Trophoblast cell (in vitro differentiated cells and primary cell): Measurements from ENCODE around the gene FAM222A.

ENCODE experiments used
- DNase-seq, 2 donors: peaks; one replicate each; pipeline ENCODE4 v3.0.0-alpha.2; 2016
- H2AFZ ChIP-seq: 2 replicates; pipeline ENCODE4 v1.6.1; 2013; ENCODE audit warnings: low read length, moderate library complexity, mild to moderate bottlenecking; ENCODE audit not compliant: insufficient read depth, poor library complexity
- H2AK5ac ChIP-seq: 2 replicates; pipeline ENCODE4 v1.6.1; 2013; ENCODE audit warnings: mild to moderate bottlenecking, low read length
- H2BK120ac ChIP-seq: 2 replicates; pipeline ENCODE4 v1.6.1; 2013; ENCODE audit warnings: low read length, mild to moderate bottlenecking, moderate library complexity; ENCODE audit not compliant: insufficient read depth, poor library complexity
- H2BK12ac ChIP-seq: 2 replicates; pipeline ENCODE4 v1.6.1; 2013; ENCODE audit warnings: mild to moderate bottlenecking, low read length, moderate library complexity
- H2BK5ac ChIP-seq: 2 replicates; pipeline ENCODE4 v1.6.1; 2013; ENCODE audit warnings: low read length, low read depth, moderate library complexity, mild to moderate bottlenecking; ENCODE audit not compliant: poor library complexity
- H3K14ac ChIP-seq: 2 replicates; pipeline ENCODE4 v1.6.1; 2013; ENCODE audit warnings: mild to moderate bottlenecking, low read length
- H3K18ac ChIP-seq: 2 replicates; pipeline ENCODE4 v1.6.1; 2013; ENCODE audit warnings: mild to moderate bottlenecking, low read length
- H3K23ac ChIP-seq: 2 replicates; pipeline ENCODE4 v1.6.1; 2013; ENCODE audit warnings: low read length
- H3K27ac ChIP-seq: 2 replicates; pipeline ENCODE4 v1.5.1; 2013; ENCODE audit warnings: low read depth, mild to moderate bottlenecking, inconsistent platforms, low read length, moderate library complexity
- H3K27me3 ChIP-seq: 2 replicates; pipeline ENCODE4 v1.6.1; 2013; ENCODE audit warnings: inconsistent platforms, mild to moderate bottlenecking, low read length, moderate library complexity; ENCODE audit not compliant: insufficient read depth
- H3K36me3 ChIP-seq, 2 experiments: 1 replicate in 1 of 2; 2 replicates in 1 of 2; pipeline ENCODE4 v1.6.1; 2013; ENCODE audit warnings: low read length in 2 of 2, mild to moderate bottlenecking in 2 of 2, moderate library complexity in 1 of 2; ENCODE audit not compliant: insufficient read depth in 2 of 2, control insufficient read depth in 1 of 2
- H3K4ac ChIP-seq: 2 replicates; pipeline ENCODE4 v1.6.1; 2013; ENCODE audit warnings: low read depth, mild to moderate bottlenecking, low read length, moderate library complexity
- H3K4me1 ChIP-seq, 2 experiments: 1 replicate in 1 of 2; 2 replicates in 1 of 2; pipeline ENCODE4 v1.6.1; 2013; ENCODE audit warnings: low read length in 2 of 2, mild to moderate bottlenecking in 2 of 2, moderate library complexity in 1 of 2; ENCODE audit not compliant: insufficient read depth in 2 of 2, control insufficient read depth in 1 of 2
- H3K4me2 ChIP-seq: 2 replicates; pipeline ENCODE4 v1.6.1; 2013; ENCODE audit warnings: inconsistent platforms, mild to moderate bottlenecking, low read length, moderate library complexity
- H3K4me3 ChIP-seq: 2 replicates; pipeline ENCODE4 v1.5.1; 2013; ENCODE audit warnings: mild to moderate bottlenecking, low read depth, low read length, inconsistent platforms
- H3K79me1 ChIP-seq: one replicate; pipeline ENCODE4 v1.6.1; 2013; ENCODE audit warnings: low read length
- H3K79me2 ChIP-seq: 2 replicates; pipeline ENCODE4 v1.6.1; 2013; ENCODE audit warnings: low read length, mild to moderate bottlenecking; ENCODE audit not compliant: control insufficient read depth, insufficient read depth, poor library complexity
- H3K9ac ChIP-seq: 2 replicates; pipeline ENCODE4 v1.6.1; 2013; ENCODE audit warnings: mild to moderate bottlenecking, low read length
- H3K9me3 ChIP-seq: 2 replicates; pipeline ENCODE4 v1.6.1; 2013; ENCODE audit warnings: low read depth, mild to moderate bottlenecking, control low read depth, inconsistent platforms, low read length; ENCODE audit not compliant: insufficient read depth
- H4K12ac ChIP-seq: 2 replicates; pipeline ENCODE4 v1.6.1; 2013; ENCODE audit warnings: low read depth, mild to moderate bottlenecking, low read length, moderate library complexity
- H4K8ac ChIP-seq: 2 replicates; pipeline ENCODE4 v1.6.1; 2013; ENCODE audit warnings: low read depth, mild to moderate bottlenecking, low read length, moderate library complexity
- H4K91ac ChIP-seq: one replicate; pipeline ENCODE4 v1.6.1; 2013; ENCODE audit warnings: low read depth, mild to moderate bottlenecking, low read length, moderate library complexity
- WGBS: extraction: QIAGEN DNeasy Blood & Tissue Kit; methylation state at CpG from one replicate; pipeline ENCODE4 v1.1.7; 2013; ENCODE audit warnings: missing lambda C conversion rate; ENCODE audit not compliant: insufficient read length, insufficient coverage; ENCODE audit errors: extremely low coverage; 5-methylcytosine and 5-hydroxymethylcytosine counted together

Gene FAM222A

DNA sequence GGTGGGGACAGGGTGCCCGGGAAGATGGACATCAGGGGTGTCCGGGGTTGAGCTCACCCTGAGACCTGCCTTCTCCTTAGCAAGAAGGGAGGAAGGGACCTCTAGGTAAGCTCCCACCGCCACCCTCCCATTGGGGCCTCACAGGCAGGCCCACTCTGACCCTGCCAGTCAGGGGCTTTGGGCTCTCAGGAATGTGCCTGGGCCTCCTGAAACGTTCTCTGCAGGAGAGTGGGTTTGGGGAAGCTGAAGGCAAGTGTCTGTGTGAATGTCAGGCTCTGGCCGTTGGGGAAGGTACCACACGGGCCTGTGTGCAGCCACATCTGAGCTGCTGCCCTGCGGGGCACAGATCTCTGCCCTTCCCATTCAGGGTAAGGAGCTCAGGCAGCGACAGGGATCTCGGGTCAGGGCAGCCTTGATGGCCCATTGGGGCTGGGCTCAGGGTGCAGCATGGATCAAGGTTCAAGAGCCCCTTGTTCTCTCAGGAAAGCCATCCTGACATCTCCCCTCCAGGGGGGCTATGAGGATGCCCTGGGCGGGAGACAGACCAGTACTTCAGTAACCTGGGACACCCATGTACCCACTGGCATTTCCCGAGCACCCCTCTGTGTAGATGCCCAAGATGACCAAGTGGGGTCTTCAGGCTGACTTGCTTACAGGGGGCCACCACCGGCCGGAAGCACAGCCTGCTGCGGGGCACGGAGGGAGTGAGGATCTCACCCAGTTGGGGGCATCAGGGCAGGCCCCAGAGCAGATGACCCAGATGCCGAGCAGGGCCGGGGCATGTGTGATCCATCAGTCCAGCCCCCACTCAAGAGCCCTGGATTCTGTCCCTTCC lies 29.7 kb downstream of the FAM222A start:
- H3K23ac ChIP-seq: no peak overlapping the region
- H4K8ac ChIP-seq: no peak overlapping the region
- no peaks in the 10 kb centered on the region for H3K4me1 ChIP-seq
- no peak overlapping the region for H2BK12ac ChIP-seq
- H3K9me3 ChIP-seq: no peaks in the 10 kb centered on the region
- no peaks in the 10 kb centered on the region for H3K79me1 ChIP-seq
- no peaks in the 10 kb centered on the region for H3K27me3 ChIP-seq
- no peak overlapping the region for H2AFZ ChIP-seq
- H3K14ac ChIP-seq: no peak overlapping the region
- H2BK120ac ChIP-seq: no peak overlapping the region
- no peak overlapping the region for H3K4ac ChIP-seq
- H3K4me2 ChIP-seq: no peak overlapping the region
- no peak overlapping the region for H3K27ac ChIP-seq
- no peak overlapping the region for H3K18ac ChIP-seq
- WGBS: no CpG with 5 or more reads among the region's 17 CpGs
- H4K12ac ChIP-seq: no peak overlapping the region
- no peak overlapping the region for H3K9ac ChIP-seq
- H4K91ac ChIP-seq: no peak overlapping the region
- no peaks in the 10 kb centered on the region for H3K36me3 ChIP-seq
- H3K4me3 ChIP-seq: no peak overlapping the region
- DNase-seq: no peak
- H2AK5ac ChIP-seq: no peak overlapping the region
- H3K79me2 ChIP-seq: no peaks in the 10 kb centered on the region
- H2BK5ac ChIP-seq: no peak overlapping the region

DNA sequence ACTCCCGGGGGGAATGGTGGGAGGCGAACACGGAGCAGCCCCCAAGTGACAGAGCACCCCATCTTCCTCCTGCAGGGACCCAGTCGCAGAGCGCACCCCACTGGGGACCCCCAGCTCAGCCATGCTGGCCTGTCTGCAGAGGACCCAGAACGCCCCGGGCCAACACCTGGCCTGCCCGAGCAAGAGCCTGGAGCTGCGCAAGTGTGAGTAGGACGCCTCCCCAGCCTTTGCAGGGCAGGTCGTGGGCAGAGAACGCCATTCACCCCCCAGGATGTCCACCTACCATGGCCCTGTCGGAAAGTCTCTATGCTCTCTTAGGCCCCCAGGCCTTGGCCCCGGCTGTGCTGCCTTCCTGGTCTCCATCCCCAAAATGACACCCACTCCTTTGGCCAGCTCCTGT lies 30.4 kb downstream of the FAM222A start:
- no peaks in the 10 kb centered on the region for H3K79me2 ChIP-seq
- H3K23ac ChIP-seq: no peak overlapping the region
- H3K79me1 ChIP-seq: no peaks in the 10 kb centered on the region
- H2AK5ac ChIP-seq: no peak overlapping the region
- H3K18ac ChIP-seq: no peak overlapping the region
- no peaks in the 10 kb centered on the region for H3K9me3 ChIP-seq
- no peak overlapping the region for H3K4me2 ChIP-seq
- DNase-seq: no peak
- no peak overlapping the region for H3K14ac ChIP-seq
- no peaks in the 10 kb centered on the region for H3K27me3 ChIP-seq
- WGBS: no CpG with 5 or more reads among the region's 14 CpGs
- no peak overlapping the region for H2BK120ac ChIP-seq
- no peak overlapping the region for H4K91ac ChIP-seq
- no peak overlapping the region for H2BK12ac ChIP-seq
- H3K4me3 ChIP-seq: no peak overlapping the region
- H3K9ac ChIP-seq: no peak overlapping the region
- H3K36me3 ChIP-seq: no peaks in the 10 kb centered on the region
- H3K4ac ChIP-seq: no peak overlapping the region
- H3K4me1 ChIP-seq: no peaks in the 10 kb centered on the region
- no peak overlapping the region for H2AFZ ChIP-seq
- H4K8ac ChIP-seq: no peak overlapping the region
- no peak overlapping the region for H4K12ac ChIP-seq
- no peak overlapping the region for H3K27ac ChIP-seq
- H2BK5ac ChIP-seq: no peak overlapping the region

DNA sequence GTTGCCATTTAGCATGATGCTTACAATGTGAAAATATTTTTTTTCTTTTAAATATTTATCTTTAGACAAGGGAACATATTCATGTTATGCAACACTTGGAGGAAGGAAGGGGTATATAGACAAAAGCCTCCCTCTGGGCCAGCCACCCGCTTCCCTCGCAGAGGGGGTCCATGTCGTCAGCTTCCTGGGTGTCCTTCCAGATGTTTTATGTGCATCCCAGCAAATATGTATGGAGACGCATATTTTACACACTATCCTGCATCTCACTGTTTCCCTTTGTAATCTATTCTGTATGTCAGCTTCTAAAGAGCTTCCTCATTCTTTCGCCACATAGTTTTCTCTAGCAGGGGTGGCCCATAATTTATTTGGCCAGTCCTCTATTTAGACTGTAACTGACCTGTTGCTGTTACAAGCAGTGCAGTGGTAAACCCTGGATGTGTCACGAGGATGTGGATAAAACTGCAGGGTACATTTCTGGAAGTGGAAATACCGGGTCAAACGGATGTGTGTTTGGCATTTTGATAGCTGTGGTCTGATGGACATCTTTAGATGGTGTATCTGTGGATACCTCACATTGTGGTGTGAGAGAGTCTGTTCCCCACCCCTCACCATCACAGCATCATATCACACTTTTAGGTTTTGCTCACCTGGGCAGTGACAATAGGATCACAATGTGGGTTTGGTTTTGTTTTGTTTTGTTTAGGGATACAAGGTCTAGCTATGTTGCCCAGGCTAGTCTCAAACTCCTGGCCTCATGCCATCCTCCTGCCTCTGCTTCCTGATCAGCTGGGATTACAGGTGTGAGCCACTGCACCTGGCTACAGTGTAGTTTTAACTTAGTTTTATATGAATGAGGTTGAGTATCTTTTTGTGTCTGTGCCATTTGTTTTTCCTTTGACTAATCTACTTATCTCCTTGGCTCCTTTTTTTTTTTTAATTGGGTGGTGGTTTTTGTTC lies 31.6 kb downstream of the FAM222A start:
- Histone ChIP-seq H3K14ac (no peak overlapping the region), H4K8ac (no peak overlapping the region), H3K23ac (no peak overlapping the region), H2AFZ (no peak overlapping the region), H3K4me2 (no peak overlapping the region), H3K4me3 (no peak overlapping the region), H3K4me1 (no peaks in the 10 kb centered on the region), H3K79me2 (no peaks in the 10 kb centered on the region), H3K18ac (no peak overlapping the region), H2AK5ac (no peak overlapping the region), H2BK5ac (no peak overlapping the region), H3K9ac (no peak overlapping the region), H3K36me3 (no peaks in the 10 kb centered on the region), H4K91ac (no peak overlapping the region), H3K4ac (no peak overlapping the region), H3K9me3 (no peaks in the 10 kb centered on the region), H2BK120ac (no peak overlapping the region), H3K27ac (no peak overlapping the region), H4K12ac (no peak overlapping the region), H3K27me3 (no peaks in the 10 kb centered on the region), H3K79me1 (no peaks in the 10 kb centered on the region), H2BK12ac (no peak overlapping the region)
- WGBS: no CpG with 5 or more reads among the region's 8 CpGs
- DNase-seq: no peak

DNA sequence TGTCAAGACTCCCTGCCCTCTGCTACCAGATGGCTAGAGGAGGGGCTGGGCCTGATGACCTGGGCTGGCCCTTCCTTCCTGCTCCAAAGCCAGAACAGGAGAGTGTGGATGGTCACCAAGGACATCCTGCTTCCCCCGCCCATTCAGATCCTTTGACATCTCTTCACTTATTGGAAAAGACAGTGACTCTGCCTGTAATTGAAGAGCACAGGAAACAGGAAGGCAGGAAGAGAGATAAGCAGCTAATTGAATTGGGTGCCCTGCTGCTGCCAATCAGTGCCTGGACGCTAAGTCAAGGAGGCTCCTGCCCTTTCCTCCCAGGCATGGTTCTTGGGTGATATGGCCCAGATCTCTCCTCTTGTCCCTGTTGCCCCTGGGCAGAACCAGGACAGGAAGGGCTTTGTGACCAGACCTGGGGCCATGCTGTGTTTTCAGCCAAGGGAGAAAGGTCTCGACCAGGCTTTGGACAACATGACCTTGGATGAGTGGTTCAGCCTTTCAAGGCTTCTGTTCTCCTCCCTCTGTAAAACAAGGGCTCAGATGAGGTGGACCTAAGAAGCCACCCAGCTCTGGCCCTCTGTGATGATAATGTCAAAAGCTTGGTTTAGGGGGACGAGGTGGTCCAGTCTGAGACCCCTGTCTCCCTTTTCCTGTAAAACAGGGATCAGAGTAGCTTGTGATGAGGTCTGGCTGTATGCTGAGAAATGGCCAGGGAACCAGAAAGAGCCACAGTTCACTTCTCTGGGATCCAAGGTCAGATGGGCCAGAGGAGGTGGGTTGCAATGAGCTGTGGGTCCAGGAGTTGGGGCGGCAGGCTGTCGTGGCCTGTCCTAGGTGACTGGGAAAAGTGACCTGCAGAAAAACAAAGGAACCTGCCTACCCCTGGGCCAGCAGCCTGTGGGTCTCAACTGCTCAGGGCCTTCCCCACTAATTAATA lies 38.8 kb downstream of the FAM222A start:
- H3K4me3 ChIP-seq: no peak overlapping the region
- H3K4me1 ChIP-seq: no peaks in the 10 kb centered on the region
- H3K79me2 ChIP-seq: no peaks in the 10 kb centered on the region
- H2BK120ac ChIP-seq: no peak overlapping the region
- no CpG with 5 or more reads among the region's 6 CpGs for WGBS
- H2BK12ac ChIP-seq: no peak overlapping the region
- H3K79me1 ChIP-seq: no peaks in the 10 kb centered on the region
- no peaks in the 10 kb centered on the region for H3K36me3 ChIP-seq
- DNase-seq: no peak
- H3K18ac ChIP-seq: no peak overlapping the region
- H4K91ac ChIP-seq: no peak overlapping the region
- no peak overlapping the region for H3K9ac ChIP-seq
- H4K12ac ChIP-seq: no peak overlapping the region
- H4K8ac ChIP-seq: no peak overlapping the region
- H2BK5ac ChIP-seq: no peak overlapping the region
- H2AK5ac ChIP-seq: no peak overlapping the region
- H3K4me2 ChIP-seq: no peak overlapping the region
- no peak overlapping the region for H3K23ac ChIP-seq
- H3K9me3 ChIP-seq: peaks cover 1% of the 10 kb centered on the region
- no peaks in the 10 kb centered on the region for H3K27me3 ChIP-seq
- H3K4ac ChIP-seq: no peak overlapping the region
- no peak overlapping the region for H3K14ac ChIP-seq
- H3K27ac ChIP-seq: no peak overlapping the region
- H2AFZ ChIP-seq: no peak overlapping the region
